ENCODE results near the gene GRID2IP.
A peak's percentile ranks its signal among the peaks of the same experiment; 100 is the strongest.
"Not testable (repeated sequence)": the region's sequence is repeated elsewhere in the genome, so short reads cannot be mapped to it uniquely, and the experiment has no call there.

The GRID2IP gene

DNA sequence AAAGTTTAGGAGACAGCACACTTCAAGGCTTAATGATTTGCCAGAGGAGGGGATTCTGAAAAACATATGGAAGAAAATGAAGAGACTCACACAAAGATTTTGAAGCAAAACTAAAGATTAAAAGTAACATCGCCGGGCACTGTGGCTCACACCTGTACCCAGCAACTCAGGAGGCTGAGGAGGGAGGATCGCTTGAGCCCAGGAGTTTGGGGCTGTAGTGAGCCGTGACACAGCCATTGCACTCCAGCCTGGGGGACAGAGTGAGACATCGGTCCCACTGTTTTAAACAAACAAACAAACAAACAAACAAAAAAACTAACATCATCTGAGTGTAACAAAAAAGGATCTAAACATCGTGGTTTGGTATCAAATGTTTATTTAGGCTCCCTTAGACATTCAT is 69.8 kb downstream of the GRID2IP start:
- DNase-seq = no peak

GRCh38 chr7:6480323-6480660 is 71.0 kb downstream of the GRID2IP start:
- DNase-seq = no peak

- DNase-seq = no peak
Observed at GRCh38 chr7:6479067-6479466, 72.2 kb downstream of the GRID2IP start.

- DNase-seq = no peak
Observed at GRCh38 chr7:6478186-6478585, 73.1 kb downstream of the GRID2IP start.

- no peak for DNase-seq
Observed at GRCh38 chr7:6477318-6477660, 74.0 kb downstream of the GRID2IP start.

GRCh38 chr7:6476596-6477317 is 74.5 kb downstream of the GRID2IP start:
- no peak for DNase-seq

- no peak for DNase-seq
Observed at GRCh38 chr7:6475433-6476186, 75.7 kb downstream of the GRID2IP start.

GRCh38 chr7:6465862-6466261 is 85.4 kb downstream of the GRID2IP start:
- no peak for DNase-seq

DNA sequence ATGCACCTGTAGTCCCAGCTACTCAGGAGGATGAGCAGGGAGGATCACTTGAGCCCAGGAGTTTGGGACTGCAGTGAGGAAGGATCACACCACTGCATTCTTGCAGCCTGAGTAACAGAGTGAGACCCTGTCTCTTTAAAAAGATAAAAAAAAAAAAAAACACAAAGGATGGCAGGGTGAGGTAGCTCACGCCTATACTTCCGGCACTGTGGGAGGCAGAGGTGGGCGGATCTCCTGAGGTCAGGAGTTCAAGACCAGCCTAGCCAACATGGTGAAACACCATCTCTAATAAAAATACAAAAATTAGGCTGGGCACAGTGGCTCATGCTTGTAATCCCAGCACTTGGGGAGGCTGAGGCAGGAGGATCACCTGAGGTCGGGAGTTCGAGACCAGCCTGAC is 87.7 kb downstream of the GRID2IP start:
- not testable (repeated sequence) for DNase-seq

GRCh38 chr7:6461946-6462550 is 89.2 kb downstream of the GRID2IP start:
- DNase-seq = no peak

- no peak for DNase-seq
Observed at GRCh38 chr7:6460990-6461584, 90.2 kb downstream of the GRID2IP start.

GRCh38 chr7:6460303-6460702 is 91.0 kb downstream of the GRID2IP start:
- DNase-seq = no peak

- DNase-seq = not testable (repeated sequence)
Observed at GRCh38 chr7:6458676-6459075, 92.6 kb downstream of the GRID2IP start.

GRCh38 chr7:6453734-6454133 is 97.5 kb downstream of the GRID2IP start:
- DNase-seq = no peak

DNA sequence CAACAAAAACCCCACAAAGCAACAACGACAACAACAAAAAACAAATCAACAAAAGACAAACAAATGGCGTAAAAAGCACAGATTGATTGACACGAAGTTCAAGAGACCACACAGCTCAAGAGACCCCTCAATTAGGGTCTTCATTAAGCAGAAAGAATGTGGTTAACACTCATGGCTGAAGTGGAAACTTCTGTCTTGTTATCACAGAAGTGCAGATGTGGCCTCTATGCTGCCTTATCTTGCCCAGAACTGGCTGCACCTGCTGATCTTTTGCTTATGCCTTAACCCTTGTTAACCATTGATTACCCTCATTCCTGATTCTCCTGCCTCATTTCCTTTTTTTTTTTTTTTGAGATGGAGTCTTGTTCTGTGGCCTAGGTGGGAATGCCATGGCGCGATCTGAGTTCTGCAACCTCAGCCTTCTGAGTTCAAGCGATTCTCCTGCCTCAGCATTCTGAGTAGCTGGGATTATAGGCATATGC is 100.0 kb downstream of the GRID2IP start:
- no peak for DNase-seq

DNA sequence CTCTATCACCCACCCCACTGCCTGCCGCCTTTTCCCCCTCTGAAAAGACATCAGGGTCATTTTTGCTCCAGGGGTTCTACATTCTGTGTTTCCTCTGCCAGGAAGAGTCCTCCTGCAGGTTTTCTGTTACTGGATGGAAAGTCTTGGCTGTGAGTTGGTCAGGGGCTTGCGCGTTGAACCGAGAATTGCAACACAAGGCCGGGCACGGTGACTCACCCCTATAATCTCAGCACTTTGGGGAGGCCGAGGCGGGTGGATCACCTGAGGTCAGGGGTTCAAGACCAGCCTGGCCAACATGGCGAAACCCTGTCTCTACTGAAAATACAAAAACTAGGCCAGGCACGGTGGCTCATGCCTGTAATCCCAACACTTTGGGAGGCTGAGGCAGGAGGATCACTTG is 100.7 kb downstream of the GRID2IP start:
- not testable (repeated sequence) for DNase-seq

DNA sequence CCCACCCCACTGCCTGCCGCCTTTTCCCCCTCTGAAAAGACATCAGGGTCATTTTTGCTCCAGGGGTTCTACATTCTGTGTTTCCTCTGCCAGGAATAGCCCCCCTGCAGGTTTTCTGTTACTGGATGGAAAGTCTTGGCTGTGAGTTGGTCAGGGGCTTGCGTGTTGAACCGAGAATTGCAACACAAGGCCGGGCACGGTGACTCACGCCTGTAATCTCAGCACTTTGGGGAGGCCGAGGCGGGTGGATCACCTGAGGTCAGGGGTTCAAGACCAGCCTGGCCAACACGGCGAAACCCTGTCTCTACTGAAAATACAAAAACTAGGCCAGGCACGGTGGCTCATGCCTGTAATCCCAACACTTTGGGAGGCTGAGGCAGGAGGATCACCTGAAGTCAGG is 101.4 kb downstream of the GRID2IP start:
- not testable (repeated sequence) for DNase-seq

GRCh38 chr7:6448943-6449543 is 102.2 kb downstream of the GRID2IP start:
- DNase-seq = no peak

DNA sequence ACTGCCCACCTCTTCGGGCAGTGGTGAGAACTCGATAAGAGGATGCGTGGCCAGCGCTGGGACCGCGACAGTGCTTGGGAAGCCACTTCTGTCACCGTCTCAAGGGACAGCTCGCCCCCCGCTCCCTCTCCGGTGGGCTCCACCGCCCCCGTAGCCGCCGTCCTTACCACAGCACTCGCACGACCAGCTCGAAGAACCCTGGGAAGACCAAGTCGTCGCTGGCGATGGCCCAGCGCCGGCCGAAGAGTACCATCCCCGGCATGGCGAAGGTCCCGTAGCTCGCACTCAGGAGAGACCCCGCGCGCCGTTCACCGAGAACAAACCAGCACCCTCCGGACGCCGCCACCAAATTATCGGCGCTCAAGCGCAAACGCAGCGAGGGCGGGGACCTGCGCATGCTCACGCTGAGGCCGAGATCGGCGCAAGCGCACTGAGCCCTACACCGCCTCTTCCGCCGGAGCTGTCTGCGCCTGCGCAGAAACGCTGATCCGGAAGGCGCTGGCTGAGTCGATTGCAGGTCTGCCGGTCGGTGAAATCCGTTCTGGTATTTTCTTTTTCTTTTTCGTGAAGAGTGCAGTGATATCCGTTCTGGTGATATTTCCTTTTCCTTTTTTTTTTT is 103.6 kb downstream of the GRID2IP start, which contains the start of gene DAGLB:
Gene DAGLB (minus strand): TSS at position 374 of the 619 bp plus-strand sequence. CDS start 112 bp downstream, at position 262.
- peak; percentile 83 for DNase-seq
